Neural progenitor cell (in vitro differentiated cells): ENCODE results near the gene C7orf33. TPM values are rescaled to one million over a fixed set of nuclear protein-coding genes. Genes with fewer than 3 reads are reported as not detected.
"Not testable (repeated sequence)": the region's sequence is repeated elsewhere in the genome, so short reads cannot be mapped to it uniquely, and the experiment has no call there.

Source experiments
- DNase-seq: peaks from one replicate; pipeline ENCODE4 v3.0.0-alpha.2; 2016; ENCODE audit warnings: low spot score
- H2AFZ ChIP-seq: fragments of 200-600 bp; sonication (generic); replicated peaks from 2 replicates; pipeline ENCODE4 v1.6.1; 2016; ENCODE audit warnings: antibody characterized with exemption
- H3F3A ChIP-seq: fragments of 200-600 bp; sonication (generic); 2 replicates; pipeline ENCODE4 v1.6.1; 2016; ENCODE audit warnings: antibody characterized with exemption, low read depth
- H3K27ac ChIP-seq: fragments of 200-600 bp; sonication (generic); 2 replicates; pipeline ENCODE4 v1.5.1; 2016; ENCODE audit warnings: mild to moderate bottlenecking
- H3K27me3 ChIP-seq: fragments of 200-600 bp; sonication (generic); 2 replicates; pipeline ENCODE4 v1.6.1; 2016; ENCODE audit warnings: mild to moderate bottlenecking, moderate library complexity
- H3K36me3 ChIP-seq: fragments of 200-600 bp; sonication (generic); 2 replicates; pipeline ENCODE4 v1.5.1; 2016
- H3K4me1 ChIP-seq: fragments of 200-600 bp; sonication (generic); 2 replicates; pipeline ENCODE4 v1.6.1; 2016; ENCODE audit warnings: mixed run types
- H3K4me2 ChIP-seq: fragments of 200-600 bp; sonication (generic); 2 replicates; pipeline ENCODE4 v1.6.1; 2016
- H3K4me3 ChIP-seq: fragments of 200-600 bp; sonication (generic); 2 replicates; pipeline ENCODE4 v1.5.1; 2016
- H3K79me2 ChIP-seq: fragments of 200-600 bp; sonication (generic); 2 replicates; pipeline ENCODE4 v1.6.1; 2016; ENCODE audit warnings: low read depth
- H3K9ac ChIP-seq: fragments of 200-600 bp; sonication (generic); 2 replicates; pipeline ENCODE4 v1.6.1; 2016
- H3K9me3 ChIP-seq: fragments of 200-600 bp; sonication (generic); 2 replicates; pipeline ENCODE4 v1.5.1; 2016; ENCODE audit warnings: low read depth
- H4K20me1 ChIP-seq: fragments of 200-600 bp; sonication (generic); 2 replicates; pipeline ENCODE4 v1.6.1; 2016; ENCODE audit warnings: low read depth
- H3K27ac Mint-ChIP-seq: 3 replicates; pipeline ENCODE4 v1.8.0; 2021; ENCODE audit warnings: mixed read lengths
- H3K27me3 Mint-ChIP-seq: 2 replicates; pipeline ENCODE4 v1.8.0; 2022; ENCODE audit warnings: low read depth, mild to moderate bottlenecking, inconsistent platforms, moderate library complexity, mixed read lengths; ENCODE audit not compliant: insufficient read depth
- H3K36me3 Mint-ChIP-seq: 3 replicates; pipeline ENCODE4 v1.8.0; 2021; ENCODE audit warnings: mixed read lengths
- H3K4me1 Mint-ChIP-seq: 3 replicates; pipeline ENCODE4 v1.8.0; 2021; ENCODE audit warnings: mixed read lengths
- H3K4me3 Mint-ChIP-seq: 3 replicates; pipeline ENCODE4 v1.8.0; 2021; ENCODE audit warnings: mild to moderate bottlenecking, moderate library complexity, mixed read lengths
- H3K9me3 Mint-ChIP-seq: 3 replicates; pipeline ENCODE4 v1.8.0; 2020; ENCODE audit warnings: mixed read lengths
- EZH2 ChIP-seq: fragments of 200-600 bp; sonication (generic); IDR thresholded peaks from 2 replicates; pipeline ENCODE4 v1.6.1; 2017; ENCODE audit warnings: antibody characterized with exemption, mild to moderate bottlenecking, moderate library complexity
- EZH2phosphoT487 ChIP-seq: fragments of 200-600 bp; sonication (generic); IDR thresholded peaks from 2 replicates; pipeline ENCODE4 v1.6.1; 2017; ENCODE audit warnings: antibody characterized with exemption
- total RNA-seq: library from RNA; depleted of rRNA; stranded (reverse); fragments of >200 nt; gene quantifications from 2 replicates; pipeline ENCODE4 v1.2.3, GENCODE V29; 2015; ENCODE audit warnings: low replicate concordance
- TF ChIP-seq, protein P1 (sequence below): fragments of 200-600 bp; sonication (generic); IDR thresholded peaks from 2 replicates; pipeline ENCODE4 v1.5.1; 2017; ENCODE audit warnings: antibody characterized with exemption, mild to moderate bottlenecking

Gene C7orf33
- total RNA-seq, 1 donor from 2014 or later = not detected

DNA sequence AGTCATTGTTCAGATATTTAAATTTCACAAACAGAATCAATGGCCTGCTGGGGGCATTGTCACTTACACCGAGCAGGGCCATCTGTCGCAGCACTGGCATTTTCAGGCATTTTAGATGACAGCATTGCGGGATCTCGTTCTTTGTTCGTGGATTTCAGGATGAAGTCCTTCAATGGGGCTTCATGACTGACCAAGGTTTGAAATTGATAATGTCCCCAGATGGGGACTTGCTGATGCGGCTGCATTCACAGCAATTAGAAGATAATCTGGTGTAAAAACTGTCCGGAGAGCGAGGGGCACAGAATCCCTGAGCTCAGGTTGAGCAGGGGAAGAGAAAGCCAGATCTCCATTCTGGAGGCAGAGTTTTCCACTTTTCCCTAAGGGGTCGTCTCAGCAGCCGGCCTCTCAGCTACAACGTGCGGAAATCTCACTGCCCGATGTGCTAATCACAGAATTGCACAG is 1.9 kb upstream of the C7orf33 start:
- Histone ChIP-seq H3K79me2 (no peaks in the 10 kb centered on the region), H3K36me3 (no peaks in the 10 kb centered on the region), H3K9ac (no peak overlapping the region), H3K9me3 (no peaks in the 10 kb centered on the region), H3K27me3 (no peaks in the 10 kb centered on the region), H3K4me1 (peaks cover 20% of the 10 kb centered on the region), H3F3A (peaks cover 21% of the 10 kb centered on the region), H3K4me2 (peak overlapping the region; percentile 48), H4K20me1 (no peaks in the 10 kb centered on the region), H2AFZ (peak overlapping the region; percentile 83), H3K27ac (no peak overlapping the region), H3K4me3 (no peak overlapping the region)
- Mint-ChIP-seq H3K27ac (peak overlapping the region; percentile 84), H3K4me3 (no peak overlapping the region), H3K9me3 (peaks cover 3% of the 10 kb centered on the region), H3K27me3 (peaks cover 18% of the 10 kb centered on the region), H3K36me3 (no peaks in the 10 kb centered on the region), H3K4me1 (peaks cover 38% of the 10 kb centered on the region)
- DNase-seq = peak; percentile 43
- TF ChIP-seq, protein P1, sequence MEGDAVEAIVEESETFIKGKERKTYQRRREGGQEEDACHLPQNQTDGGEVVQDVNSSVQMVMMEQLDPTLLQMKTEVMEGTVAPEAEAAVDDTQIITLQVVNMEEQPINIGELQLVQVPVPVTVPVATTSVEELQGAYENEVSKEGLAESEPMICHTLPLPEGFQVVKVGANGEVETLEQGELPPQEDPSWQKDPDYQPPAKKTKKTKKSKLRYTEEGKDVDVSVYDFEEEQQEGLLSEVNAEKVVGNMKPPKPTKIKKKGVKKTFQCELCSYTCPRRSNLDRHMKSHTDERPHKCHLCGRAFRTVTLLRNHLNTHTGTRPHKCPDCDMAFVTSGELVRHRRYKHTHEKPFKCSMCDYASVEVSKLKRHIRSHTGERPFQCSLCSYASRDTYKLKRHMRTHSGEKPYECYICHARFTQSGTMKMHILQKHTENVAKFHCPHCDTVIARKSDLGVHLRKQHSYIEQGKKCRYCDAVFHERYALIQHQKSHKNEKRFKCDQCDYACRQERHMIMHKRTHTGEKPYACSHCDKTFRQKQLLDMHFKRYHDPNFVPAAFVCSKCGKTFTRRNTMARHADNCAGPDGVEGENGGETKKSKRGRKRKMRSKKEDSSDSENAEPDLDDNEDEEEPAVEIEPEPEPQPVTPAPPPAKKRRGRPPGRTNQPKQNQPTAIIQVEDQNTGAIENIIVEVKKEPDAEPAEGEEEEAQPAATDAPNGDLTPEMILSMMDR = no peak
- no peak for TF ChIP-seq EZH2
- TF ChIP-seq EZH2phosphoT487 = no peak

DNA sequence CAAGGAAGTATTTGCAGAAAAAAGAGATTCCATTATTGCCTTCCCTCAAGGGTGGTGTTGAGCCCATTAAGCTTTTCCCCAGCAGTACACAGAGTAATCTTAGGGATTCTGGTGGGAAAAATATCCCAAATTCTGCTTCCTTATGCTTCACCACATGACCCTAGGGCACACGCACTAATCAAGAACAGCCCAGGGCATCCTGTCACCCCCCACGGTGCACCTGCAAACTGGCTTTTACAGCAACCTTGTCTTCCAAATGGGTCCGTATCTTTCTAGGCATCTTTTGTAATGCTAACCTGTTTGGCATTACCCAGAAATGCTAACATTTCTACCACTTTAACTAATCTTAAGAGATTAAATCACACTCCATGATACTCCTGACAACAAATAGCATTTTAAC is 926 bp upstream of the C7orf33 start:
- Mint-ChIP-seq H3K4me1 (peaks cover 39% of the 10 kb centered on the region), H3K27ac (no peak overlapping the region), H3K36me3 (no peaks in the 10 kb centered on the region), H3K27me3 (peaks cover 21% of the 10 kb centered on the region), H3K9me3 (peaks cover 5% of the 10 kb centered on the region), H3K4me3 (peak overlapping the region; percentile 4)
- Histone ChIP-seq H3K4me1 (peaks cover 20% of the 10 kb centered on the region), H2AFZ (no peak overlapping the region), H3K4me2 (no peak overlapping the region), H3K27ac (no peak overlapping the region), H3K79me2 (no peaks in the 10 kb centered on the region), H3K4me3 (no peak overlapping the region), H3F3A (peaks cover 21% of the 10 kb centered on the region), H4K20me1 (no peaks in the 10 kb centered on the region), H3K36me3 (no peaks in the 10 kb centered on the region), H3K9me3 (no peaks in the 10 kb centered on the region), H3K27me3 (no peaks in the 10 kb centered on the region), H3K9ac (no peak overlapping the region)
- no peak for DNase-seq
- TF ChIP-seq, protein P1 = no peak
- no peak for TF ChIP-seq EZH2phosphoT487
- no peak for TF ChIP-seq EZH2

DNA sequence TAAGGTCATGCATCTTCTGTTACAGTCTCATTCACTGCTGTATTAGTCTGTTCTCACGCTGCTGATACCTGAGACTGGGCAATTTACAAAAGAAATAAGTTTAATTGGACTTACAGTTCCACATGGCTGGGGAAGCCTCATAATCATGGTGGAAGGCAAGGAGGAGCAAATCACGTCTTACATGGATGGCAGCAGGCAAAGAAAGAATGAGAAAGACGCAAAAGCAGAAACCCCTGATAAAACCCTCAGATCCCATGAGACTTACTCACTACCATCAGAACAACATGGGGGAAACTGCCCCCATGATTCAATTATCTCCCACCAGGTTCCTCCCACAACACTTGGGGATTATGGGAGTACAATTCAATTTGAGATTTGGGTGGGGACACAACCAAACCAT is 5.8 kb downstream of the C7orf33 start:
- not testable (repeated sequence) for H3K4me3 ChIP-seq, H3K27me3 ChIP-seq, H3K27ac Mint-ChIP-seq, DNase-seq, H4K20me1 ChIP-seq, H3K36me3 ChIP-seq, H3K79me2 ChIP-seq, H3K27ac ChIP-seq, H3K9me3 ChIP-seq, H3K4me1 ChIP-seq, H3K4me2 ChIP-seq, H2AFZ ChIP-seq, H3K4me3 Mint-ChIP-seq, H3K9ac ChIP-seq, H3K36me3 Mint-ChIP-seq, H3F3A ChIP-seq
- peaks cover 13% of the 10 kb centered on the region for H3K4me1 Mint-ChIP-seq
- H3K27me3 Mint-ChIP-seq = peaks cover 14% of the 10 kb centered on the region
- H3K9me3 Mint-ChIP-seq = peaks cover 14% of the 10 kb centered on the region

DNA sequence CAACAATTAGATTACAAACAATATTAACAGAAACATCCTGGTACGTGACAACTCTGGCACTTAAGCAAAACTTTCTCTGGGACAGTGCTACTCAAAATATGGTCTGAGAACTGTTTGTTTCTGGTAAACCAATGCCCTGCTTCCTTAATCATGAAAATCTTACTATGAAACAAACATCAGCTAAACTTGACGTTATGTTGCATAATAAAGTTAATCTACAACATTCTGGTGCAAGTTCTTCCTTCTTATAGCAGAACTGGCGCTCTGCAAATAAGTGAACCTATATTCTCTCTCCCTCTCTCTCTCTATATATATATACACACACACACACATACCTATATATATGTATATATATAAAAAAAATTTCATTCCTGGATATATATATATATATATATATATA is 7.8 kb downstream of the C7orf33 start:
- Mint-ChIP-seq H3K4me3 (no peak overlapping the region), H3K27ac (no peak overlapping the region), H3K4me1 (peaks cover 3% of the 10 kb centered on the region), H3K27me3 (peaks cover 12% of the 10 kb centered on the region), H3K36me3 (no peaks in the 10 kb centered on the region), H3K9me3 (peaks cover 14% of the 10 kb centered on the region)
- no peak overlapping the region for H3K4me3 ChIP-seq
- H3K4me1 ChIP-seq = no peaks in the 10 kb centered on the region
- H3K27me3 ChIP-seq = no peaks in the 10 kb centered on the region
- no peak overlapping the region for H3K4me2 ChIP-seq
- no peak overlapping the region for H3K27ac ChIP-seq
- H3K36me3 ChIP-seq = no peaks in the 10 kb centered on the region
- TF ChIP-seq EZH2phosphoT487 (no peak), EZH2 (no peak)
- TF ChIP-seq, protein P1 = no peak
- H3K9me3 ChIP-seq = no peaks in the 10 kb centered on the region
- H4K20me1 ChIP-seq = no peaks in the 10 kb centered on the region
- no peak overlapping the region for H2AFZ ChIP-seq
- no peak for DNase-seq
- no peaks in the 10 kb centered on the region for H3K79me2 ChIP-seq
- no peak overlapping the region for H3K9ac ChIP-seq
- no peaks in the 10 kb centered on the region for H3F3A ChIP-seq
